A673 (cell line): ENCODE measurements around the gene MYRF. TPM values are rescaled to one million over a fixed set of nuclear protein-coding genes. Genes with fewer than 3 reads are reported as not detected.

ENCODE experiments used
- BruUV-seq: library from RNA; stranded (reverse); fragments of 400-500 nt; replicated peaks from 2 replicates; lab custom pipeline; 2021; lab: Mats Ljungman, UMichigan
- CTCF ChIA-PET: fragments of 300-600 bp; sonication (Branson Sonifier 250); formaldehyde crosslinking; loops from one replicate; lab custom pipeline; 2022; ENCODE audit warnings: antibody characterized with exemption; lab: Charles Lee
- POLR2A ChIA-PET: fragments of 300-600 bp; sonication (Branson Sonifier 250); formaldehyde crosslinking; loops from one replicate; lab custom pipeline; 2022; ENCODE audit warnings: antibody characterized with exemption; ENCODE audit not compliant: low non-redundant PET; lab: Charles Lee
- DNase-seq: peaks from one replicate; pipeline ENCODE4 v3.0.0-alpha.2; 2015; ENCODE audit warnings: low spot score
- H3K27ac ChIP-seq: fragments of 200-600 bp; sonication (generic); 2 replicates; pipeline ENCODE4 v1.5.1; 2016; ENCODE audit warnings: mixed run types, low read depth, mild to moderate bottlenecking, mixed read lengths, antibody characterized with exemption, low read length; ENCODE audit not compliant: poor library complexity, severe bottlenecking
- H3K27me3 ChIP-seq: fragments of 200-600 bp; sonication (generic); replicated peaks from 2 replicates; pipeline ENCODE4 v1.6.1; 2017; ENCODE audit warnings: mixed run types, low read depth, mild to moderate bottlenecking, mixed read lengths, antibody characterized with exemption, low read length; ENCODE audit not compliant: insufficient read depth, poor library complexity
- H3K36me3 ChIP-seq: fragments of 200-600 bp; sonication (generic); 2 replicates; pipeline ENCODE4 v1.6.1; 2016; ENCODE audit warnings: mixed run types, mild to moderate bottlenecking, mixed read lengths, antibody characterized with exemption, low read length; ENCODE audit not compliant: insufficient read depth, poor library complexity, severe bottlenecking
- H3K4me1 ChIP-seq: fragments of 200-600 bp; sonication (generic); 2 replicates; pipeline ENCODE4 v1.6.1; 2017; ENCODE audit warnings: mixed run types, mild to moderate bottlenecking, mixed read lengths, antibody characterized with exemption, low read length; ENCODE audit not compliant: insufficient read depth, poor library complexity, severe bottlenecking
- H3K4me3 ChIP-seq: fragments of 200-600 bp; sonication (generic); 2 replicates; pipeline ENCODE4 v1.5.1; 2016; ENCODE audit warnings: low read depth, mixed run types, mild to moderate bottlenecking, mixed read lengths, low read length; ENCODE audit not compliant: poor library complexity, severe bottlenecking
- H3K9me3 ChIP-seq: fragments of 200-600 bp; sonication (generic); 2 replicates; pipeline ENCODE4 v1.6.1; 2016; ENCODE audit warnings: mixed run types, low read depth, mild to moderate bottlenecking, mixed read lengths, antibody characterized with exemption, low read length; ENCODE audit not compliant: poor library complexity, severe bottlenecking
- CTCF ChIP-seq: fragments of 300-800, 200-600 bp; sonication (generic); conservative IDR thresholded peaks from 2 replicates; pipeline ENCODE4 v1.5.1; 2017; ENCODE audit warnings: low read depth, mild to moderate bottlenecking, antibody characterized with exemption, low read length, moderate library complexity, mixed read lengths
- EZH2 ChIP-seq: fragments of 200-600 bp; sonication (generic); IDR thresholded peaks from 2 replicates; pipeline ENCODE4 v1.6.1; 2017; ENCODE audit warnings: borderline replicate concordance, low read depth, mild to moderate bottlenecking, mixed read lengths, antibody characterized with exemption, low read length; ENCODE audit not compliant: poor library complexity, severe bottlenecking
- intact Hi-C: fragments of 100-400 bp; cut with micrococcal nuclease; formaldehyde crosslinking; loops from one replicate; pipeline ENCODE4 v1.10.0; 2022; ENCODE audit not compliant: unreplicated experiment
- total RNA-seq: library from RNA; stranded (reverse); gene quantifications from 2 replicates; pipeline ENCODE4 v1.2.3, GENCODE V29; 2021

Gene MYRF
- total RNA-seq, 1 experiment from 2014 or later: 11.2 TPM

GRCh38 chr11:61730240-61730994 lies 22.0 kb upstream of the MYRF start:
- Histone ChIP-seq H3K27ac (no peak overlapping the region), H3K27me3 (no peaks in the 10 kb centered on the region), H3K4me3 (no peak overlapping the region), H3K4me1 (no peaks in the 10 kb centered on the region), H3K9me3 (no peaks in the 10 kb centered on the region), H3K36me3 (peaks cover 27% of the 10 kb centered on the region)
- TF ChIP-seq EZH2: no peak
- TF ChIP-seq CTCF: no peak
- POLR2A ChIA-PET: interaction anchor here (0.7 kb wide), 1 partner anchor 369 kb away, joined by 5 read pairs; no protein-coding TSS in a partner anchor
- no peak for DNase-seq
- no TSS peak for BruUV-seq
- intact Hi-C loops: loop anchor here (10.0 kb wide), 2 partner anchors 256 to 286 kb away; no protein-coding TSS in a partner anchor
- CTCF ChIA-PET: no interaction called here

- intact Hi-C loops: loop anchor here (10.0 kb wide), 2 partner anchors 257 to 287 kb away; no protein-coding TSS in a partner anchor
- CTCF ChIA-PET: no interaction called here
- no TSS peak for BruUV-seq
These were observed 21.1 kb upstream of the MYRF start for GRCh38 chr11:61731211-61731951.

More at GRCh38 chr11:61731211-61731951, 21.1 kb upstream of the MYRF start:
- Histone ChIP-seq H3K27me3 (no peaks in the 10 kb centered on the region), H3K9me3 (no peaks in the 10 kb centered on the region), H3K4me3 (no peak overlapping the region), H3K4me1 (no peaks in the 10 kb centered on the region), H3K36me3 (peaks cover 25% of the 10 kb centered on the region), H3K27ac (no peak overlapping the region)
- POLR2A ChIA-PET: no interaction called here
- TF ChIP-seq CTCF: no peak
- TF ChIP-seq EZH2: no peak
- no peak for DNase-seq
